ENCODE results near the gene EFNA5. TPM values are rescaled to one million over a fixed set of nuclear protein-coding genes. Genes with fewer than 3 reads are reported as not detected.

The EFNA5 gene
- total and polyA plus RNA-seq, 2 of the 13 experiments (the other 11 are each of a cell fraction or from before 2014, with no cell fraction given) = not detected

DNA sequence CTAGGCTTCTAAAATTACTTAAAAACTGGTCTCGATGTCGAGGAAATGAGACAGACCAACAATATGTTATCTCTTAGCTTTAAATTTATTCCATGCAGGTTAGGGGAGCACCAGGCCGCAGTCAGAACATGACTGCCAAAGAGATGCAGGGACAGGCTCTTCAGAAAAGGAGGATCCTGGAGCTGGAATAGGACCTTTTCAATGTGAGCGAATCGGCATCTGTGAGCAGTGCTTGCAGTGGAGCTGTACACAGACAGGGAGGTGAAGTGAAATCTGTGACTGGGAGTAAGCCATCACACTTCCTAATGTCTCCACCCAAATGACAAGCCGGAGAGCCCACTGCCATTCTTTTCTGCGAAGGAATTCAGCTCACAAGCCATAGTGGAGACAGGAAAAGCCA lies 78.2 kb downstream of the EFNA5 start:
- no peak for ATAC-seq
- 75% methylated on average over 6 of the region's 7 CpGs for WGBS (ENCODE audit: low lambda C conversion rate)

More for the DNA sequence above, 78.2 kb downstream of the EFNA5 start:
- no peak overlapping the region for H2AFZ ChIP-seq (ENCODE audit: low read length)
- CTCF ChIA-PET (ENCODE audit: low intra/inter-chr PET ratio, low total read pairs) = no interaction called here
- H3K27ac ChIP-seq (ENCODE audit: extremely low read length, insufficient read depth, low read length) = no peak overlapping the region
- BruUV-seq (replicated peaks) = no TSS peak
- no peaks in the 10 kb centered on the region; a peak in 1 of 5 replicates for H3K27me3 ChIP-seq (ENCODE audit: control insufficient read depth in 1 of 2, insufficient read depth in 2 of 2, low read length in 2 of 2)
- POLR2A ChIA-PET = no interaction called here
- no peak overlapping the region for H3K4me3 ChIP-seq (replicated peaks in 1 of 3; ENCODE audit: insufficient read depth in 1 of 3, low read depth in 2 of 3, low read length in 3 of 3)
- H3K79me2 ChIP-seq (ENCODE audit: insufficient read depth, low read length) = no peaks in the 10 kb centered on the region
- H3K36me3 ChIP-seq (replicated peaks in 1 of 2; ENCODE audit: control insufficient read depth in 1 of 2, insufficient read depth in 2 of 2, low read length in 2 of 2) = no peaks in the 10 kb centered on the region
- no peaks in the 10 kb centered on the region for H4K20me1 ChIP-seq (ENCODE audit: insufficient read depth, low read length)
- no peaks in the 10 kb centered on the region for H3K9me3 ChIP-seq (ENCODE audit: low read length)
- no peak for FAIRE-seq
- no peak for DNase-seq (ENCODE audit: low spot score)
- TF ChIP-seq ZNF616 (CRISPR knock-in tag; IDR thresholded peaks at IDR 0.05; ENCODE audit: low read depth) = no peak
- no peak for TF ChIP-seq ZNF264 (CRISPR knock-in tag; IDR thresholded peaks at IDR 0.05)
- no peak for TF ChIP-seq MAF1 (CRISPR knock-in tag; IDR thresholded peaks at IDR 0.05; ENCODE audit: borderline replicate concordance)
- TF ChIP-seq SCMH1 (CRISPR knock-in tag; IDR thresholded peaks at IDR 0.05; ENCODE audit: borderline replicate concordance) = no peak
- no peak for TF ChIP-seq ZNF784 (CRISPR knock-in tag; IDR thresholded peaks at IDR 0.05; ENCODE audit: borderline replicate concordance)
- no peak for TF ChIP-seq MED8 (CRISPR knock-in tag; IDR thresholded peaks at IDR 0.05; ENCODE audit: insufficient replicate concordance)
- no peak for TF ChIP-seq FOSL1 (CRISPR knock-in tag; IDR thresholded peaks at IDR 0.05; ENCODE audit: borderline replicate concordance)
- TF ChIP-seq RNF2 (conservative IDR thresholded peaks at IDR 0.05; ENCODE audit: low read depth) = no peak
- TF ChIP-seq SMARCE1 (IDR thresholded peaks at IDR 0.05; ENCODE audit: borderline replicate concordance) = no peak
- no peak for TF ChIP-seq AHDC1 (CRISPR knock-in tag; IDR thresholded peaks at IDR 0.05; ENCODE audit: borderline replicate concordance)
- no peak for TF ChIP-seq HOXA3 (CRISPR knock-in tag; IDR thresholded peaks at IDR 0.05)
- no peak for TF ChIP-seq SIN3B (IDR thresholded peaks at IDR 0.05; ENCODE audit: low read length)
- no peak for TF ChIP-seq ZSCAN30 (CRISPR knock-in tag; IDR thresholded peaks at IDR 0.05)
- in situ Hi-C loops (cut with HindIII; ENCODE audit: extremely low pct_ligation_motif_present, low pct_unique_long_range_greater_than_20kb) = no loop called here
- intact Hi-C loops (cut with micrococcal nuclease; ENCODE audit: unreplicated experiment) = no loop called here
- H3K4me1 ChIP-seq (ENCODE audit: insufficient read depth, low read length) = no peaks in the 10 kb centered on the region
- H3K9ac ChIP-seq (ENCODE audit: insufficient read depth, low read depth, low read length) = no peak overlapping the region
- no peak overlapping the region for H3K4me2 ChIP-seq (ENCODE audit: low read depth, low read length)

Data from HepG2 (cell line).